GM12872 (cell line): ENCODE data around the gene DOK7.

Experiments used
- TF ChIP-seq, protein P1 (sequence below): IDR thresholded peaks from 3 replicates; pipeline ENCODE4 v1.5.1; 2011; ENCODE audit warnings: low read depth, mild to moderate bottlenecking, low read length, moderate library complexity; ENCODE audit not compliant: insufficient read depth

Gene DOK7

DNA sequence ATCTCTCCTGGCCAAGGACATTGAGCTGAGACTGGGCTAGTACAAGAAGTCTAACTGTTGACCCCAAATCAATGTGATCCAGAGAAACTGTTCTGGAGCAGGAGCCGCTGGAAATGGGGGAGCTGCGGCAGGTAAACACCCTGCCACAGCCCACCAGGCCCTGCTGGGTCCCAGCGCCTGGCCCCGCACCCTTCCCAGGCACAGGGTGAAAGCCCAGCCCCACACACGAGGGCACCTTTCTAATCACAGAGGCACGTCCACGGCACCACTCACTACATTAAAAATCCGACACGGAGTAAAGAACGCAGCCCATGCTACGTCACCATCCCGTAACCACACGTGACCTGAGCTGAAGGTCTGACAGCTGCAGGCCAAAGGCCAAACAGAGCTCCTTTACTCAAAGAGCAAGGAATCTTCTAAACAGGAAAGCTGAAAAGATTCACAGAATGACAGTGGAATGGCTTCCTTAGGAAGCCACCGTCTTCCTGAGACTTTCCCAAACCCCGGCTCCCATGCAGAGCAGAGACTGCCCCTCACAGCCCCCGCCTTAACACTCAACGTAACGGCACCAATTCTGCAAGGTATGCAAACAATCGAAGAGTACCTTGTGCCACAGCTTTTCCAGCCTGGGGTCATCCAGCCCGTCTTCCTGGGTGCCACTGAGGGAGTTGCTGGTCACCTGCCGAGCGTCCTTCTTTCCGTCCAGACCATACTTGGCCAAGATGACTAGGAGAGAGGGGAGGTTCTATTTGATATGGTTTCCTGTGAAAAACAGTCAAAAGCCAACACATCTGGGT lies 56.6 kb downstream of the DOK7 start:
- TF ChIP-seq, protein P1, sequence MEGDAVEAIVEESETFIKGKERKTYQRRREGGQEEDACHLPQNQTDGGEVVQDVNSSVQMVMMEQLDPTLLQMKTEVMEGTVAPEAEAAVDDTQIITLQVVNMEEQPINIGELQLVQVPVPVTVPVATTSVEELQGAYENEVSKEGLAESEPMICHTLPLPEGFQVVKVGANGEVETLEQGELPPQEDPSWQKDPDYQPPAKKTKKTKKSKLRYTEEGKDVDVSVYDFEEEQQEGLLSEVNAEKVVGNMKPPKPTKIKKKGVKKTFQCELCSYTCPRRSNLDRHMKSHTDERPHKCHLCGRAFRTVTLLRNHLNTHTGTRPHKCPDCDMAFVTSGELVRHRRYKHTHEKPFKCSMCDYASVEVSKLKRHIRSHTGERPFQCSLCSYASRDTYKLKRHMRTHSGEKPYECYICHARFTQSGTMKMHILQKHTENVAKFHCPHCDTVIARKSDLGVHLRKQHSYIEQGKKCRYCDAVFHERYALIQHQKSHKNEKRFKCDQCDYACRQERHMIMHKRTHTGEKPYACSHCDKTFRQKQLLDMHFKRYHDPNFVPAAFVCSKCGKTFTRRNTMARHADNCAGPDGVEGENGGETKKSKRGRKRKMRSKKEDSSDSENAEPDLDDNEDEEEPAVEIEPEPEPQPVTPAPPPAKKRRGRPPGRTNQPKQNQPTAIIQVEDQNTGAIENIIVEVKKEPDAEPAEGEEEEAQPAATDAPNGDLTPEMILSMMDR = no peak

DNA sequence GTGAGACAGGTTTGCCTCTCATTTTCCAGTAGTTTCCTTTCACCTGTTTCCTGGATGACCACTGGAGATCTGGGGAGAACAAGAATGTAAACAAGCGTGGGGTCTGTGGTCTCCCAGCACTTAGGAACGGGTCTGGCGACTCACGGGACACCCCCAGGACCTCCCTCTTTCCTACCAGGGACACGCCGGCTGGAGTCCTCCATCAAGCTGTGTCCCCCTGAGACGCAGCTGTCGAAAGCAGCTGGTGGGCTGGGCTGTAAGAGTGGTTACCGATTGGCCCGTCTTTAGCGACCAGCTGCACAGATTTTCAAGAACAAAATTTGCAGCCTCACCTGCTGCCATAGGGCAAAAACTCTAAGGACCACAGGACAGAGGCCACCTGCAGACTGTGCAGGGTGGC lies 57.2 kb downstream of the DOK7 start:
- TF ChIP-seq, protein P1 = no peak

DNA sequence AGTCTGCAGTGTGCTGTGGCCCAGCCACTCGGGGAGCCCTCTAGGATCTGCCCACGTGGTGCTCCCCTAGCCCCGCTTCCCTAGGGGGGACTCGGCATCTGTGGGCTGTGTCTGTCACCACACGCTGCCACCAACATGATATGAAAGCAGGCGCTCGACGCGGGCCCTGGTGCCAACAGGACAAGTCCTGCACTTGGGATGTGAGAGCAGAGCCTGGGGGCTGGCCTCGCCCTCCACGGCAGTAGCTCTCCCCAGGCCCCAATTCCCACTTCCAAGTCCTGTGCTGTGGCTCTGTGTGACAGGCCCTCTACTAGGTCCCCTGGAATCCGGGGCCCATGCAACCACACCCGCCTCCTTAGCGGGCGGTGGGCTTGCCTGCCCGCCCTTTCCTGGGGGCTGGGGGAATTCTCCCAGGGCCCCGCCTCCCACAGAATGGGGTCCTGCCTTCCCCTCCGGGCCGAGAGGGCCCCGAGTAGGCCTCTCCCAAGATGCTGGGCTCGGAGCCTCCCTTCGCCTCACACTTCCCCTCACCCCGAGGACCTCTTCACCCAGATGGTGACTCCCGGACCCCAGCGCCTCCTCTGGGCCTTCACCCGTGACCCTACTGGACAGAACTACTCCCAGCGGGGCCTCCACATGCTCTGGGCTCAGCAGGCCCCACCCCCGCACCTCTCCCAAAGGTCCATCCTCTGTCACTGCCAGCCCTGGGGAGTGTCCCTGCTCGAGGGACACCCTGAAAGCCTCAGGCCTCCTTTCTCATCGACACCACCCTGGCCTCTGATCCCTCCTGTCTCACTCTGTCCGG lies 57.9 kb downstream of the DOK7 start:
- TF ChIP-seq, protein P1 = no peak

DNA sequence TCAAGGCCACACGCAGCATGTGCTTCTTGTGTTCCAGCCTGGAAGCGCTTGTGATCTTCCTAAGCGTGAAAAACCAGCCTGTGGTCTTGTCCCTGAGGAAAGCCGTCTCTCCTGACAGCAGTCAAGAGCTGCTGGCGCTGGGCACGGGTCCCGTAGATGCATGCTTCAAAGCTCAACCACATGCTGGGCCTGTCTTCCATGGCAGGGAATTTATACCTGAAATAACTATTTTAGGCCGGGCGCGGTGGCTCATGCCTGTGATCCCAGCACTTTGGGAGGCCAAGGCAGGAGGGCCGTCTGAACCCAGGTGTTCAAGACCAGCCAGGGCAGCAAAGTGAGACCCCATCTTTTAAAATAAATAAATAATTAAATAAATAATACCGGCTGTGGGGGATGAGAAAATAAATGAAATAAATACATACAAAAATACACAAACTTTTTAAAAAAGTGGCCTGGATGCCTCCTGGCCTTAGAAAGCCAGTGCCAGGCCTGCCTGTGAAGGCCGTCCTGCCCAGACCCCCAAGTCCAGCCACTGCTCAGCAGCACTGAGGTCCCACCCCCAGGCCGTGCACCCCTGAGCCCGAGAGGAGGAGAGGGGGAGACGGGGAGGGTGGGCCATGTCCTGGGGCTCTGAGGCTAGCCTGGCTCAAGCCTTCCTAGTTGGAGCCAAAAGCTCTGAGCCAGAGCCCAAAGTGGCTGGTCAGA lies 58.7 kb downstream of the DOK7 start:
- TF ChIP-seq, protein P1 = no peak

DNA sequence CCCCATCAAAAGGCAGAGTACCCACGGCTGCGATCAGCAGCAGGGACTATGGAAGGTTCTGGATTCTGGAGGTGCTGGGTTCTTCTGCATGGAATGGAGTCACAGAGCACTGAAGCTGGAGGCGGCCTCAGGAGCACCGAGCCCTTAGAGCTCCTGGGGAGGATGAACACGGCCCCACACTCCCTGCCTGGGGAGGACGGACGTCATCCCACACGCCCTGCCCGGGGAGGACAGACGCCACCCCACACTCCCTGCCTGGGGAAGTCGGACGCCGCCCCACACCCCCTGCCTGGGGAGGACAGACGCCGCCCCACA lies 59.2 kb downstream of the DOK7 start:
- TF ChIP-seq, protein P1 = no peak

DNA sequence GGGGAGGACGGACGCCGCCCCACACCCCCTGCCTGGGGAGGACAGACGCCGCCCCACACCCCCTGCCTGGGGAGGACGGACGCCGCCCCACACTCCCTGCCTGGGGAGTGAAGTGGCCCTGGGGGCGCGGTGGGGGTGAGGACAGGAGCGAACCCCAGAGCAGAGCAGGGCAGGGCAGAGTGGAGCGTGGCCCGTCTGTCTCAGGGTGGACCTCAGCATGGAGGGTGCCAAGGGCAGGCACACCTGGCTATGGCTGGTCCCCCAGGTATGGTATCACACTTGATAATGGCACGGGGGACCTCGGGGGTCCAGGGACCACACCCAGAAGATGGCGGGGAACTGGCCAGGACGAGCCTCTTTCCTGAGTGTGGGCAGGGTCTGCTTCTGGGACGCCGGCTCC lies 59.5 kb downstream of the DOK7 start:
- TF ChIP-seq, protein P1 = no peak

DNA sequence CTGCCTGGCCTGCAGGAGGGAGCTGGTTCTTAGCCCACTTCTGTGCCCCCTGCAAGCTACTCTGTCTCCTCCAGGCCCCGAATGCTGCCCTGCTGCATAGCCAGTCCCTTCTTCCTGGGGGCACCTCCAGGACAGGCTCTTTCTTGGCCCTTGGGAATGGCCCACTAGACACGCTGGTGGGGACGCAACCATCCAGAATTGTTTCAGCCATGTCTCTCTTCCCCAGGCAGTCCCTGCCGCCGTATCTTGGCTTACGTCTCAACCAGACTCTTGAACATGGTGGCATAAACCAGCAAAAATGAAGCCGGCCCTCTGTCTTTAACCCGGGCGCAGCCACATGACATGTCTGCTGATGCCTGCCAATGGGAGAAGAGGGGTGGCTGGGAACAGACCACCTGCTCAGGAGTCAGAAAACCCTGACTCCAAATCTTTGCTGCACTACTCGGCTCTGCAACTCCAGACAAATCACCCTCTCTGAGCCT lies 60.1 kb downstream of the DOK7 start:
- TF ChIP-seq, protein P1 = no peak
